GM20000 (cell line): ENCODE data around the gene LMNA.

Source experiments
- DNase-seq: peaks from one replicate; pipeline ENCODE4 v3.0.0; 2012; ENCODE audit warnings: low spot score
- TF ChIP-seq, protein P1 (sequence below): IDR thresholded peaks from 2 replicates; pipeline ENCODE4 v1.5.1; 2012; ENCODE audit warnings: mild to moderate bottlenecking, control low read depth; ENCODE audit errors: extremely low read depth, missing control alignments

The LMNA gene

GRCh38 chr1:156106624-156107488 is 7.7 kb upstream of the LMNA start:
- TF ChIP-seq, protein P1, sequence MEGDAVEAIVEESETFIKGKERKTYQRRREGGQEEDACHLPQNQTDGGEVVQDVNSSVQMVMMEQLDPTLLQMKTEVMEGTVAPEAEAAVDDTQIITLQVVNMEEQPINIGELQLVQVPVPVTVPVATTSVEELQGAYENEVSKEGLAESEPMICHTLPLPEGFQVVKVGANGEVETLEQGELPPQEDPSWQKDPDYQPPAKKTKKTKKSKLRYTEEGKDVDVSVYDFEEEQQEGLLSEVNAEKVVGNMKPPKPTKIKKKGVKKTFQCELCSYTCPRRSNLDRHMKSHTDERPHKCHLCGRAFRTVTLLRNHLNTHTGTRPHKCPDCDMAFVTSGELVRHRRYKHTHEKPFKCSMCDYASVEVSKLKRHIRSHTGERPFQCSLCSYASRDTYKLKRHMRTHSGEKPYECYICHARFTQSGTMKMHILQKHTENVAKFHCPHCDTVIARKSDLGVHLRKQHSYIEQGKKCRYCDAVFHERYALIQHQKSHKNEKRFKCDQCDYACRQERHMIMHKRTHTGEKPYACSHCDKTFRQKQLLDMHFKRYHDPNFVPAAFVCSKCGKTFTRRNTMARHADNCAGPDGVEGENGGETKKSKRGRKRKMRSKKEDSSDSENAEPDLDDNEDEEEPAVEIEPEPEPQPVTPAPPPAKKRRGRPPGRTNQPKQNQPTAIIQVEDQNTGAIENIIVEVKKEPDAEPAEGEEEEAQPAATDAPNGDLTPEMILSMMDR = no peak
- DNase-seq = no peak

DNA sequence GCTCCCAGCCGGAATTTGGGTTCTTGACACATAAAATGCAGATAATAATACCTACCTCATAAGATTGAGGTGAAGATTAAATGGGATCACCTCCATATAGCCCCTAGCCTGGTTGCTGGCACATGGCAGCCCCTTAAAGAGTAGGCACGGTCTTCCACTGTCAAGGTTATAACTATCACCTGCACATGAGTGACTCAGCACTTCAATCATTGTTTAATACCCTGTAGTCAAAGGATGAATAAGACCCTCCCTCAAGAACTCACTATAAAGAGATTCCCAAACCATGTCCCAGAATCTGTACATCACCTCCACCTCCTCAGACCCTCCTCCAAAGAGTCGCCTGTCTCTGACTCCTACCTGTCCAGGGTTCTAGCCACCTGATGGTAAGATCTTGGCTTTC is 6.5 kb upstream of the LMNA start:
- no peak for DNase-seq
- TF ChIP-seq, protein P1 = no peak

DNA sequence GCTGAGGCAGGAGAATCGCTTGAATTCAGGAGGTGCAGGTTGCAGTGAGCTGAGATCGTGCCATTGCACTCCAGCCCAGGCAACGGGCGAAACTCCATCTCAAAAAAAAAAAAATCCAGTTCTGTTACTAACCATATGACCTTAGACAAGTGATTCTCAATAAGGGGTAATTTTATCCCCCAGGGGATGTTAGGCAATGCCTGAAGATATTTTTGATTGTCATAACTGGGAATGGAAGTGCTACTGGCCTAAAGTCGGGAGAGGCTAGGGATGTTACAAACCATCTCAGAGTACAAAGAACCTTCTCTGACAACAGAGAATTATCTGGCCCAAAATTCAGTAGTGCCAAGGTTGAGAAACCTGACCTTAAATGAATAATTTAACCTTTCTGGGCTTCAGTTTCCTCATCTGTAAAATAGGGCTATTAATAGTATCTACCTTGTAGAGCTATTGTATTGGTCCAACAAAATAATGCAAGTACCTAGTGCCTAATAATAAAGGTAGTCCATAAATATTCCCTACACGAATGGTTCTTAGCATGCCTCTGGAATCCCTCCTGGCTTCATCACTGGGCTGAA is 5.8 kb upstream of the LMNA start:
- DNase-seq = no peak

DNA sequence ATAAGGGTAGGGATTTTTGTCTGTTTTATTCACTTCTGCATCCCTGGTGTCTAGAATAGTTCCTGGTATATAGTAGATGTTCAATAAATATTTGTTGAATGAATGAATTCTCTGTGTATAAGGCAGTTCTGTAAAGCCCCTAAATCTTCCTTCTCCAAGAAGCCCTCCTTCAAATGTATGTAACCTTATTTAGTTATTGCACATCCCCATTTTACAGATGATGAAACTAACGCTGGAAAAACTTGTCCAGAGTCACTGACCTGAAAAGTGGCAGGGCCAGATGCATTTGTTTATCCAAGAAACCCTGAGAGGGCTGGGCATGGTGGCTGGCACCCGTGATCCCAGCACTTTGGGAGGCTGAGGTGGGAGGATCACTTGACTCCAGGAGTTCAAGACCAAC is 4.3 kb upstream of the LMNA start:
- TF ChIP-seq, protein P1 = no peak
- no peak for DNase-seq

More for the DNA sequence above, 5.8 kb upstream of the LMNA start:
- TF ChIP-seq, protein P1 = no peak

- no peak for DNase-seq
- TF ChIP-seq, protein P1 = no peak
Observed at GRCh38 chr1:156111355-156111962, 3.1 kb upstream of the LMNA start.

DNA sequence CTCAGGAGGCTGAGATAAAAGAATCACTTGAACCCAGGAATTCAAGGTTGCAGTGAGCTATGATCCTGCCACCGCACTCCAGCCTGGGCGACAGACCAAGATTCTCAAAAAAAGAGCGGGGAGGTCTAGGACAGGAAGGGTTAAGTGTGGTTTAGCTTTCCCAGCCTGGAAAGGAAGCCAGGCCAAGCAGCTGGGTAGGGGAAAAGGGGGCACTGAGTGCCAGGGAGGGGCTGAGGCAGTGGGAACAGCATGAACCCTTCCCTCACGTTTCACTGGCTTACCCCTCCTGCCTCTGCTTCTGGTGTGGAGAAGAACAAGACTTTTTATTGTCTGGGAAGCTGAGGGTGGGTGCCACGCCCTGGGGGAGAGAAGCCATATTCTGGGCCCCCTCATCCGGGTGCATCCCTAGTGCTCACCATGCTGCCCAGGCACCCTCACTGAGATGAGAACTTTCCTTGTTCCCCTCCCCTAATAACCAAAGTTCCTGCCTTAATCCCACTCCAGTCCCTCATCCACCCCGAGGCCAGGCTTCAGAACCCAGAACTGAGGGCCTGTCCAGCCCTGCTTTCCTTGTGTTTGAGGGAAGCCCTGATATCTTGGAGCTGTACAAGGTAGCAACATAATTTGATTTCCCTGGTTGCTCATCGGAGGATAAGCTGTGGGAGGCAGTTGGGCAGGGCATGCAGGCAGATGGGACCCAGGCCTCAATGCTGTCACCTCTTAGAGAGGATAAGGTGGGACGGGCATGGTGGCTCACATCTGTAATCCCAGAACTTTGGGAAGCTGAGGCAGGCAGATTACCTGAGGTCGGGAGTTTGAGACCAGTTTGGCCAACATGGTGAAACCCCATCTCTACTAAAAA is 2.0 kb upstream of the LMNA start:
- no peak for DNase-seq

More for the DNA sequence above, 2.0 kb upstream of the LMNA start:
- TF ChIP-seq, protein P1 = no peak
